AG04450 (cell line): ENCODE data around the gene CCL3. TPM values are rescaled to one million over a fixed set of nuclear protein-coding genes. Genes with fewer than 3 reads are reported as not detected.

ENCODE experiments used
- CTCF ChIA-PET: fragments of 300-600, 350-600 bp; formaldehyde crosslinking; extraction: SDS; loops from one replicate; lab custom pipeline; 2022; ENCODE audit warnings: antibody characterized with exemption, inconsistent platforms; lab: Charles Lee
- POLR2A ChIA-PET: fragments of 350-600 bp; formaldehyde crosslinking; extraction: SDS; loops from one replicate; lab custom pipeline; 2021; ENCODE audit warnings: antibody characterized with exemption, inconsistent platforms; lab: Yijun Ruan, JAX
- DNase-seq: peaks from one replicate; pipeline ENCODE4 v3.0.0-alpha.2; 2011; ENCODE audit warnings: low read depth, low spot score
- H3K27ac ChIP-seq: one replicate; pipeline ENCODE4 v1.5.1; 2012; ENCODE audit warnings: low read depth, low read length, control low read depth
- H3K27me3 ChIP-seq: one replicate; pipeline ENCODE4 v1.6.0; 2012; ENCODE audit warnings: low read length; ENCODE audit not compliant: control insufficient read depth, insufficient read depth
- H3K4me3 ChIP-seq: 2 replicates; pipeline ENCODE4 v1.5.1; 2011; ENCODE audit warnings: mild to moderate bottlenecking, low read depth, low read length, control low read depth
- H3K9me3 ChIP-seq: 2 replicates; pipeline ENCODE4 v1.5.1; 2012; ENCODE audit warnings: low read length; ENCODE audit not compliant: control insufficient read depth, insufficient read depth
- polyA plus RNA-seq: library from polyadenylated mRNA; depleted of rRNA; stranded (reverse); fragments of >200 nt; gene quantifications from 2 replicates; pipeline ENCODE4 v1.2.3, GENCODE V29; 2011; rRNA removed
- small RNA-seq: library from RNA; depleted of rRNA; stranded (forward); fragments of <200 nt; gene quantifications from one replicate; pipeline ENCODE3, GENCODE V24; 2012; ENCODE audit warnings: low read depth; ENCODE audit not compliant: insufficient read length
- TF ChIP-seq, protein P1 (sequence below): IDR thresholded peaks from 2 replicates; pipeline ENCODE4 v1.5.1; 2011; ENCODE audit warnings: low read depth, low read length, control low read depth, inconsistent platforms

The CCL3 gene
- polyA plus RNA-seq, 1 experiment = not detected

DNA sequence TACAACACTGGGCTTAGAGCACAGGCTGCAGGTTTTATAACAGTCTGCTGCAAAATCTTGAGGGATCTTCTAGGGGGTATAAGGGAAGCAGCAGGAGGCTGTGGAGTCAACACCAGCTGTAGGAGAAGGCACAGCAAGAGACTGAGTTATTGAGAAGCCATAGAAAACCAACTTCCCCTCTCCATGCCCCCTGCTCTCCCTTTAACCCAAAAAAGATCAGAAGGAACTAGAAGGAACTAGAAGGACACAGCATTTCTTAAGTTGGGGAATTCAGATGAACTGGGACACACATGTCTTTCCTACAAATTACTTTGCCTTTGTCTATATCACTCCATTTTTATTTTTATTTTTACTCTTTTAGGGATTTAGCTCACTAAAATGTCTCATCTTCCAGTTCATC lies 32.0 kb downstream of the CCL3 start:
- ChIA-PET POLR2A (no interaction called here), CTCF (interaction anchor here (1.8 kb wide), 1 partner anchor 15 kb away, joined by 5 read pairs; no protein-coding TSS in a partner anchor)
- no peak overlapping the region for H3K4me3 ChIP-seq
- H3K27me3 ChIP-seq = no peaks in the 10 kb centered on the region
- no peak for DNase-seq
- TF ChIP-seq, protein P1, sequence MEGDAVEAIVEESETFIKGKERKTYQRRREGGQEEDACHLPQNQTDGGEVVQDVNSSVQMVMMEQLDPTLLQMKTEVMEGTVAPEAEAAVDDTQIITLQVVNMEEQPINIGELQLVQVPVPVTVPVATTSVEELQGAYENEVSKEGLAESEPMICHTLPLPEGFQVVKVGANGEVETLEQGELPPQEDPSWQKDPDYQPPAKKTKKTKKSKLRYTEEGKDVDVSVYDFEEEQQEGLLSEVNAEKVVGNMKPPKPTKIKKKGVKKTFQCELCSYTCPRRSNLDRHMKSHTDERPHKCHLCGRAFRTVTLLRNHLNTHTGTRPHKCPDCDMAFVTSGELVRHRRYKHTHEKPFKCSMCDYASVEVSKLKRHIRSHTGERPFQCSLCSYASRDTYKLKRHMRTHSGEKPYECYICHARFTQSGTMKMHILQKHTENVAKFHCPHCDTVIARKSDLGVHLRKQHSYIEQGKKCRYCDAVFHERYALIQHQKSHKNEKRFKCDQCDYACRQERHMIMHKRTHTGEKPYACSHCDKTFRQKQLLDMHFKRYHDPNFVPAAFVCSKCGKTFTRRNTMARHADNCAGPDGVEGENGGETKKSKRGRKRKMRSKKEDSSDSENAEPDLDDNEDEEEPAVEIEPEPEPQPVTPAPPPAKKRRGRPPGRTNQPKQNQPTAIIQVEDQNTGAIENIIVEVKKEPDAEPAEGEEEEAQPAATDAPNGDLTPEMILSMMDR = no peak
- H3K9me3 ChIP-seq = no peaks in the 10 kb centered on the region
- no peak overlapping the region for H3K27ac ChIP-seq

DNA sequence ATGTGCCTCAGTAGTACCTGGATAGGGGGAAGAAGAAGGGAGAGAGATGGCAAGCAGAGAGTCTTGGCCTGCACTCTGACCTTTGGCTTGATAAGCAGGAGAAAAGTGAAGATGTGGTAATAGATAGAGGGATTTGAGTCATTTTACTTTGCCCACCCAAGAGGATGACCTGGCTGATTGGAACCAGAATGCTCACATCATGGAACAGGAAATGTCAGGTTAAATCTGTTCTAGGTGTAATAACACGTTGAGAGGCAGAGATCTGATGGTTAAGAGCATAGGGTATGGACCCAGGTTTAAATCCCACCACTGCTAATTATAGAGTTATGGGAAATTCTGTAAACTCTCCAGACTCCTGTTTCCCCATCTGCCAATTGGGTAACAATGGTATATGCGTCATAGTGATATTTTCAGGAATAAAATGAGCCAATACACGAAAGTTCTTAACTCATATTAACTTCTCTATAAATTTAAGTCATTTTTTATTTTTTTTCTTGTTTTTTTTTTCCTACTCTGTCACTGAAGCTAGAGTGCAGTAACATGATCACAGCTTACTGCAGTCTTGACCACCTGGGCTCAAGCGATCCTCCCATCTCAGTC lies 33.9 kb downstream of the CCL3 start:
- TF ChIP-seq, protein P1 = no peak
- ChIA-PET POLR2A (no interaction called here), CTCF (no interaction called here)
- Histone ChIP-seq H3K27ac (no peak overlapping the region), H3K27me3 (no peaks in the 10 kb centered on the region), H3K4me3 (no peak overlapping the region), H3K9me3 (no peaks in the 10 kb centered on the region)
- no peak for DNase-seq

DNA sequence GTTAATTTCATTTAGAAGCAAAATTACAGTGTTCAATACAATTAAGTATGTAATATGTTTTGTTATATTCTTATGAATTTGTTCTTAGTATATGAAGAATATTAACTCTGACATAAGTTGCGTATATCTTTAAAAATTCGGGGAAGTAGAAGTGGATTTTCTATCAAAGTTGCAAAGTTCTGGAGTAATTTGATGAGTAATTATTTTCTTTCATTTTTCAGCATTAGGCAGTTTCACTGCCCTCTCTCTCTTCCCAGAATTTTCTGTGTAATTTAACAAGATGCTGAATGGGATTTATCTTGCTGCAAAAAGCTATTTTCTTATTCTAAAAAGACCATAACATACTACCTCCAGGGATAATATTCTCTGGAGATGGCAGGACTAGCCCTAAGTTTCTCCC lies 34.8 kb downstream of the CCL3 start:
- H3K9me3 ChIP-seq = no peaks in the 10 kb centered on the region
- CTCF ChIA-PET = no interaction called here
- H3K27me3 ChIP-seq = no peaks in the 10 kb centered on the region
- H3K27ac ChIP-seq = no peak overlapping the region
- POLR2A ChIA-PET = no interaction called here
- TF ChIP-seq, protein P1 = no peak
- H3K4me3 ChIP-seq = no peak overlapping the region
- no peak for DNase-seq

DNA sequence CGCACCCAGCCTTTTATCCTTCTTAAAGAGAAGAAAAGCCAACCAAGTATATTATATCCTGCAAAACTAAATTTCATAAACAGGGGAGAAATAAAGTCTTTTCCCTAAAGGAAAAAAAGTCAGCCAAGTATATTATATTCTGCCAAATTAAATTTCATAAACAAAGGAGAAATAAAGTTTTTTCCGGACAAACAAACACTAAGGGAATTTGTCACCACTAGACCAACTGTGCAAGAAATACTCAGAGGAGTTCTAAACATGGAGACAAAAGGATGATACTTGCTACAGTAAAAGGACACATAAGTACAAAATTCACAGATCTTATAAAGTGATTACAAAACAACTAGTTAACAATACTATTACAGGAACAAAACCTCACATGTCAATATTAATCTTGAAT lies 40.3 kb downstream of the CCL3 start:
- TF ChIP-seq, protein P1 = no peak
- H3K27me3 ChIP-seq = no peaks in the 10 kb centered on the region
- DNase-seq = no peak
- ChIA-PET POLR2A (no interaction called here), CTCF (no interaction called here)
- no peak overlapping the region for H3K27ac ChIP-seq
- no peak overlapping the region for H3K4me3 ChIP-seq
- no peaks in the 10 kb centered on the region for H3K9me3 ChIP-seq

DNA sequence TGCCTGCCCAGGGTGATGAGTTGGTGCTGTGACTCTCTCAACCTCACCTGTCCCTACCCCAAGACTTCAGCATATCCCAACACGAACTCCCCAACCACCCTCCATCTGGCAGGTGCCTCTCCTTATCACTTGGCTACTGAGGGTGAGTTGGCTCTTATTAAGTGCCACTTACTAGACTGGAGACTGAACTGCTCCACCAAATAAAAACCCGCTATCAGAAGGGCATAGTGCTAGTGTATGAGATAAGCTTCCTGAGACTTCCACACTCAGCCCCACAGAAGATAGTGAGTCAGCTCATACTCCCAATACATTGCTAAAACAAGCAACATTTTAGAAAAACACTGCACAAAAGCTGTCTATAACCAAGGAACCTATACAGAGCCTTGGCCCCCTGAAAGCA lies 41.9 kb downstream of the CCL3 start:
- Histone ChIP-seq H3K4me3 (no peak overlapping the region), H3K9me3 (no peaks in the 10 kb centered on the region), H3K27ac (no peak overlapping the region), H3K27me3 (no peaks in the 10 kb centered on the region)
- TF ChIP-seq, protein P1 = no peak
- POLR2A ChIA-PET = no interaction called here
- CTCF ChIA-PET = no interaction called here
- no peak for DNase-seq

Small RNA genes lying within 50 kb of the gene (small RNA-seq; reads per million reads assigned to genes)
- not detected for gene RN7SL301P

Other genes with a start within 250 kb of the CCL3 start
- gene HEATR9, start 221.3 kb downstream of the CCL3 start, polyA plus RNA-seq = not detected in 2 replicates
- not detected in 2 replicates for gene CCL5, start 209.8 kb downstream of the CCL3 start, polyA plus RNA-seq
- gene RDM1, start 159.4 kb downstream of the CCL3 start, polyA plus RNA-seq = not detected in 2 replicates
- not detected in 2 replicates for gene LYZL6, start 146.4 kb downstream of the CCL3 start, polyA plus RNA-seq
- not detected in 2 replicates for gene CCL16, start 108.6 kb downstream of the CCL3 start, polyA plus RNA-seq
- gene CCL14, start 103.4 kb downstream of the CCL3 start, polyA plus RNA-seq = not detected in 2 replicates
- not detected in 2 replicates for gene CCL15, start 88.6 kb downstream of the CCL3 start, polyA plus RNA-seq
- gene CCL23, start 72.2 kb downstream of the CCL3 start, polyA plus RNA-seq = not detected in 2 replicates
- gene CCL18, start 25.9 kb downstream of the CCL3 start, polyA plus RNA-seq = not detected in 2 replicates
- not detected in 2 replicates for gene CCL4, start 13.7 kb upstream of the CCL3 start, polyA plus RNA-seq
- 1.2 and 1.3 TPM in 2 replicates for gene TBC1D3B, start 86.5 kb upstream of the CCL3 start, polyA plus RNA-seq
- gene CCL3L1, start 106.6 kb upstream of the CCL3 start, polyA plus RNA-seq = not detected in 2 replicates
- not detected in 2 replicates for gene CCL4L2, start 120.9 kb upstream of the CCL3 start, polyA plus RNA-seq
- 0.10 and 0.19 TPM in 2 replicates for gene TBC1D3I, start 174.4 kb upstream of the CCL3 start, polyA plus RNA-seq
- not detected in 2 replicates for gene TBC1D3G, start 233.7 kb upstream of the CCL3 start, polyA plus RNA-seq